CD4-positive, alpha-beta T cell treated with Interleukin-17A for 4 hours (primary cell): ENCODE data around the gene HTRA3.

ENCODE experiments used
- DNase-seq: peaks from one replicate; pipeline ENCODE4 v3.0.0-alpha.2; 2020; ENCODE audit warnings: mixed read lengths

HTRA3 gene

GRCh38 chr4:8269535-8270417 is at the start of gene HTRA3:
Gene HTRA3 (plus strand): TSS chr4:8269754. CDS start chr4:8269969, 215 bp downstream.
- DNase-seq, result no peak

- no peak for DNase-seq
Measured at GRCh38 chr4:8220661-8221450, 48.7 kb upstream of the HTRA3 start.

DNA sequence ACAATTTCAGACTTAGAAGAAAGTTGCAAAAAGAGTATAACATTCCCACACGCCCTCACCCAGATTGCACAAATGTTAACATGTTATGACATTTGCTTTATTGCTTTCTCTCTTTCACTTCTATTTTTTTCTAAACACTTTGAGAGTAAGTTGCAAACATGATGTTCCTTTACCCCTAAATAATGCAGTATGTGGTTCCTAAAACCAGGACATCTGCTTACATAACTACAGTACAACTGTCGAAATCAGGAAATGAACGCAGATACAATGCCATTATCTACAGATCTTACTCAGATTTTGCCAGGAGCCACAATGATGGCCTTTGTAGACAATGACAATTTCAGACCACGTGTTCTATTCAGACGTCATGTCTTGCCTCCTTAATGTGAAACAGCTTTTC is 48.1 kb upstream of the HTRA3 start:
- no peak for DNase-seq

DNA sequence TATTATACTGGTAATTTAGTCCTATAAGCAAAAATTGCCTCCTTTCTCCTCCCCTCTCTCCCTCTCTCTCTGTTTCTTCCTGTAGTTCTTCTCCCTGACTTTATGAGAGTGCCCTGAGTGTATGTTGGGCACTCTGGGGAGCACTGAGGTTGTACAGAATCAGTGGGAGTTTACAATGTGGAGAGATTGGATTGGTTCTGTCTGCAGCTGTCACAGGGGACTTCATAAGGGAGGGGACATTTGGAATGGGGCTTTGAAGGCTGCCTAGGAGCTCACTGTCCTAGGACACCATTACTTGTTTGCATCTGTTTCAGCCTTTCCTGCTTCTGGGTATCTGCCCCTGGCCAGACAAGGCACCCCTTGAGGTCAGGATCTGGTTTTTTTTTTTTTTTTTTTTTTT is 47.6 kb upstream of the HTRA3 start:
- no peak for DNase-seq

DNA sequence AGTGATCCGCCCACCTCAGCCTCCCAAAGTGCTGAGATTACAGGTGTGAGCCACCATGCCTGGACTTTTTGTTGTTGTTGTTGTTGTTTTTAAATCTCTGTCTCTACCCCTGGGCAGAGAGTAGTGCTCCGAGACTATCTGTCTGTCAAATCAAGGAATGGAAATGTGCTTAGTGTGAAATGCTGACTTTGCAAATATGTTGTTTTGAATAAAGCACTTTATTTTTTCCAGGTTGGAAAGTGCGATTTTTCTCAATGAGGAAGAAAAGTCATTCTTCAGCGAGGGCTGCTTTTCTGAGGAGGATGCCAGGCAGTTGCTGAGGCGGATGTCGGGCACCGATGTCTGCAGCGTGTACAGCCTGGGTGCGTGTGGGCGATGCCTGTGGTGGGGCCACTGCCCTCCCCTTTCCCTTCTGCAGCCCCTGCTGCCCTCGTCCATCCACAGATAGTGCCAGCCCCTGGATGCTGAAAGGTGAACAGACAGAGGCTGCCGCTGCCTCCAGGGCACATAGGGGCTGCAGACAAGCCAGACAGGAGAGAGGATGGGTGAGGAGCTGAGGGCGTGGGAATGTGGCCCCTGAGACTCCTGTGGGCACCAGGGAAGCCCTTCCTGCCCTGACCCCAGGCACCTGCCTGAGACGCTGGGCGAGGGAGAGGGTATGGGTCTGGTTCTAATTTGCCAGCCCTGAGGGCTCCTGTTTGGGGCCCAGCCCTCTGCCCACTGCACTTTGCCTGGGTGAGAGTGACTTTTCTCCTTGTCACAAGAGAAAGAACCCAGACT is 46.8 kb upstream of the HTRA3 start:
- no peak for DNase-seq

DNA sequence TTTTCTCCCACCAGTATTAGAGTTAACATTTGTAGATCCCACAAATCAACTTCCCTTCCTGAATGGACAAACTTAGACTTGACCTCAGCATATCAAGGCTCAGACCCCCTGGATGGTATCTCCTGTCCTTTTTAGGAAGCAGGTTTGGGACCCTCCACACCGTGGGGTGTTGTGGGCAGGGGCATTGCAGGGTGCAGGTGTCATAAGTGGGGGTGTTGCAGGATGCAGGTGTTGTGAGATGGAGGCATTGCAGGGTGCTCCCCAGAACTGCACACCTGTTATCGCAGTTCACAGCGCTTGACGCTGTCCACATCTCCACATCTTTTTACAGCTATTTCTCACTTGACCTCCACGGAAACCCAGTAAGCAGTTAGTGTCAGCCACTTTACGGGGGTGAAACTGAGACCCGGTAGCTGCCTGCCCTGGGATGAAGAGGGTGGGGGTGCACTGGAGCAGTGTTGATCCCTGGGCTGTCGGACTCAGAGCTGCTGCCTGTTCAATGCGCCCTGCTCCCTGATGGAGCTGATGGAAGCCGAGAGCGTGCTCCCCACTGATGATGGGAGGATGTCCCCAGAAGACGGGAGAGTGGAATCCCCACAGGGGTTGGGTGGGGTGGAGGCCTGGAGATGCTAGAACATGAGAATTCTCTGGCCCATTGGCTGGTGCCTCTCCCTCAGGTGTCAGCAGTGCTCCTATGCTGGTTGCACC is 45.1 kb upstream of the HTRA3 start:
- no peak for DNase-seq

DNA sequence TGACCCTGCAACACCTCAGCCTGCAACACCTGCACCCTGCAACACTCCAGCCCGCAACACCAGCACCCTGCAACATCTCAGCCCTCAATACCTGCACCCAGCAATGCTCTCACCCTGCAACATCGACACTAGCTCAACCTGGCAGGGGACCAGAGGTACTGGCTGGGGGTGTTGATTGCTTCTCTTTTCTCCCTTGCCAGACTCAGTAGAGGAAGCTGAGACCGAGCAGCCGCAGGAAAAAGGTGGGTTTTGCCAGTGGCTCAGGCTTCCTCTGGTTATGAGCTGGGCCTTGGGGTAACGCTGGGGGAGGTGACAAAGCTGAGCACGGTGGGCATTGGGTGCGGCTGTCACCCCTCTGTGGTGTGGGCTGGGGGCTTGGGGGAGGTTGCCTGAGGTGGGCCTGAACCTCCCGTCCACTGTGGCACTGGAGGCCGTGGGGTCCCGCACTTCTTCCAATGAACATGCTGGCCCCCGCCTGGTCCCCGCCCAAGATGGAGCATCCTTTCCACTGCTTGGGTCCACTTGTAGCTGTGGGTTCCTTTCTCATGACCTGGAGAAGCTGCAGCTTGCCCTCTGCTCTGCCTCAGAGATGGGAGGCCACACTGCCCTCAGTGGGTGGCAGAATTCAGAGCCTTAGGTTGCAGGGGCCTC is 44.5 kb upstream of the HTRA3 start:
- DNase-seq, result peak; percentile 21

DNA sequence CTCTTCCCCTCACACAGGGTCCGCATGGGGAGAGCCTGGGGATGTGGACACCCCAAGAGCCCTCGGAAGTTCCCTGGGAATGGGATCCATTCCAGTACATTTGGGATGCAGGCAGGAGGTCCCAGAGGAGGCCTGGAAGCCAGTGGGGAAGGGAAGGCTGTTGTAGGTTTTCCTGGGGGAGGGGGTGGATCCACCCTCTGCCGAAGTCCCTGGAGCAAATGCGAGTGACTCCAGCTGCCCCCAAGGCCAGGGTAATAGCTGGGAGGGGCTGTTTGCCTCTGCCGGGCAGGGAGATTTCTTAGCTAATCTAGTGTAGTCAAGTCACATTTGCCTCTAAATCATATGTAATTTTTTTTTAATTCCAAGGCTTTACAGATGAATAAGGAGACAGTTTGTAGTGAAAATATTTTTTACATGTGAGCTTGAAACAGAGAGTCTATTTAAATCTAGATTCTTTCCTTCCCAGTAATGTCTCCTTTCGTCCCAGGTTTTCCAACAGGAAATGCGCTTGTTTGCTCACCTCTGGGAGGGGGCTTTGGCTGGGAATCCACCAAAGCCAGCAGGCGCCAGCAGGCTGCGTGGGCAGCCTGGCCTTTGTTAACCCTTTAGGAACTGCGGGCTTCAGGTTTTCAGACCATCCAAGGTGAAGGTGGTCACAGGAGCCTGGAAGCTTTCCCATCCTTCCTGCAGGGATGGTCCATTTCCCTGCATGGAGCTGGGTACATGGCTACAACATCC is 43.7 kb upstream of the HTRA3 start:
- no peak for DNase-seq

DNA sequence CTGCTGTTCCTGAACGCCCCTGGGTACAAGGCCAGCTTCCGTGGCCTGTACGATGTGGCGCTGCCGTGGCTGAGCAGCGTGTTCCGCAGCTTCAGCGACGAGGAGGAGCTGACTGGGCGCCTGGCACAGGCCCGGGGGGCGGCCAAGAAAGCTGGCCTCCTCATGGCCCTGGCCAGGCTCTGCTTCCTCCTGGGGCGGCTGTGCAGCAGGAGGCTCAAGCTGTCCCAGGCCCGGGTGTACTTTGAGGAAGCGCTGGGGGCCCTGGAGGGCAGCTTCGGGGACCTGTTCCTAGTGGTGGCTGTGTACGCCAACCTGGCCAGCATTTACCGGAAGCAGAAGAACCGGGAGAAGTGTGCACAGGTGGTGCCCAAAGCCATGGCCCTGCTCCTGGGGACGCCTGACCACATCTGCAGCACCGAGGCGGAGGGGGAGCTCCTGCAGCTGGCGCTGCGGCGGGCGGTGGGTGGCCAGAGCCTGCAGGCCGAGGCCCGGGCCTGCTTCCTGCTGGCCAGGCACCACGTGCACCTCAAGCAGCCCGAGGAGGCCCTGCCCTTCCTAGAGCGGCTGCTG is 42.3 kb upstream of the HTRA3 start:
- DNase-seq, result no peak

GRCh38 chr4:8227771-8228318 is 41.7 kb upstream of the HTRA3 start:
- no peak for DNase-seq

GRCh38 chr4:8228319-8229250 is 41.0 kb upstream of the HTRA3 start:
- DNase-seq, result peak; percentile 74

DNA sequence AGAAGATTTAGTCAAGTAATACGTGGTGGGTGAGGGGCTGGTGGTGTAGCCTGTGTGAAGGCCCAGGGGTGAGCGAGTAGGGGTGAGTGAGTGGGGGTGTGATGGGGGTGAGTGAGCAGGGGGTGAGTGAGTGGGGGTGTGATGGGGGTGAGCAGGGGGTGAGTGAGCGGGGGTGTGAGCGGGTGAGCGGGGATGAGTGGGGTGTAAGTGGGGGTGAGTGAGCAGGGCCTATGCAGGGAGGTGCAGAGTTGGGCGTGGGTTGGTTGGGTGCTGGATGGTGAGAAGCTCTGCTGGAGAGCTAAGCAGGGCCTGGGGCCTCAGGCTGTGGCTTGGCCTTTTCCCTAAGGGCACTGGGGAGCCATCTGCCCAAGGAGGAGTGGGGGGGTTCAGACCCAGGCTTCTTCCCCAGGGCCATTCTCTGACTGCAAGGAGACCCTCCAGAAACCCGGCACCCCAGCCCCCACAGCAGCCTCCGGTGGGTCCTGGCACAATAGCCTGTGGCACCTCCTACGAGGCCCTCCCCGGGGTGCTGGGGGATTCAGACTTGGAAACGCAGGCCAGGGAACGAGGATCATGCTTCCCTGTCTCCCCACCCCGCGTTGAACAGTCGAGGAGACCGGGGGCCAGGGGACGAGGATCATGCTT is 40.1 kb upstream of the HTRA3 start:
- peak; percentile 29 for DNase-seq

- DNase-seq, result no peak
Measured at GRCh38 chr4:8230033-8230432, 39.5 kb upstream of the HTRA3 start.

- DNase-seq, result no peak
Measured at GRCh38 chr4:8230891-8231290, 38.7 kb upstream of the HTRA3 start.

DNA sequence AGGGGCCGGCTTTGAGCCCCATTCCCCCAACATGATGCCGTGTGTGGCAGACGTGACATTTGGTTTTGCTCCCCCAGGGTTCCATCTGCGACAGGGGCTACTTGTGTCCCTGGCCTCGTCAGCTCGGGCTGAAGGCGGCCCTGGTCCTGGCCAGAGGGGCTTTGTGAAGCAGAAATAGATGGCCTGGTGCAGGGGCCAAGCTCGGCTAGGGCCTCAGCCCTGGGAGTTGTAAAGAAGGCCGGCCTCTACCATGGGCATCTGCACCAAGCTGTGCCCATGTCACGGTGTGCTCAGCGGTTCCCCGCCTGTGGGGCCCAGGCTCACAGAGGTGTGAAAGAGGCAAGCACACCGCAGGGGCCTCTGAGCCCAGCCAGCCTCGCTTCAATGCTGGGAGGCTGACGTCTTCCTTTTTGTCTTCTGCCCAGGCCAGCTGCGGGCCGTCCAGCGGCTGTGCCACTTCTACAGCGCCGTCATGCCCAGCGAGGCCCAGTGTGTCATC is 38.0 kb upstream of the HTRA3 start:
- no peak for DNase-seq

GRCh38 chr4:8232748-8233147 is 36.8 kb upstream of the HTRA3 start:
- no peak for DNase-seq

DNA sequence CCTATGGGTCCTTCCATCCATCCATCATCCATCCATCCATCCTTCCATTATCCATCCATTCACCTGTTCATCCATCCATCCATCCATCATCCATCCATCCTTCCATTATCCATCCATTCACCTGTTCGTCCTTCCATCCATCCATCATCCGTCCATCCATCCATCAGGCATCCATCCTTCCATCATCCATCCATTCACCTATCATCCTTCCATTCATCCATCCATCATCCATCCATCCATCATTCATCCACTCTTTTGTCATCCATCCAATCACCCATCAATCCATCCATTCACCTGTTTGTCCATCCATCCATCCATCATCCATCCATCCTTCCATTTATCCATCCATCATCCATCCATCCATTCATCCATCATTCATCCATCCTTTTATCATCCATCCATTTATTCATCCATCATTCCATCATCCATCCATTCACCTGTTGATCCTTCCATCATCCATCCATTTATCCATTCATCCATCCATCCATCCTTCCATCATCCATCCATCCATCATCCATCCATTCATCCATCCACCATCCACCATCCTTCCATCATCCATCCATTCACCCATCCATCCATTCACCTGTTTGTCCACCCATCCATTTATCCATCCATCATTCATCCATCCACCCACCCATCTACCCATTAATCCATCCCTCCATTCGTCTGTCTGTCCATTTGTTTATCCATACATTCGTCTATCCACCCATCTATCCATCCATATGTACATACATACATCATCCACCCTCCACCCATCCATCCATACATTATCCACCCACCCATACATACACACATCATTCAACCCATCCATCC is 35.7 kb upstream of the HTRA3 start:
- no peak for DNase-seq

DNA sequence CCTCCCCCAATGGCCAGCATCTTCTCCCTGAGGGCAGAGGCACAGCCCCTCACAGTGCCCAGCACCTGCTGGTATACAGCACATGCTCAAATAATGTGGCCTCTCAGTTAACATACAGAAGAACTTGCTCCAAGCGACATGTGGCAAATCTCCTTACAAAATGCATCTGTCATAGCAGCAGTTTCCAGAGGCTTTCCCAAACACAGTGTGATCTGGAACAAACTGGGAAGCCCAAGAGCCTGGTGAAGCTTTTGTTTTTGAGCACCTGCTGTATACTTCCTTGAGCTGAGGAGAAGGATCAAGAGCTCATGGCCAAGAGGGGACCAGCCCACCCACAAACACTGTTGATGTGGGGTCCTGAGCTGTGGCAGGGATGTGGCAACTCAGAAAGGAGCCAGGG is 34.8 kb upstream of the HTRA3 start:
- no peak for DNase-seq
